K562 treated with DMSO at 1 percent for 24 hours (cell line): ENCODE data around the gene ARRB1. TPM values are rescaled to one million over a fixed set of nuclear protein-coding genes. Genes with fewer than 3 reads are reported as not detected.

Experiments used
- total RNA-seq: library from RNA; unstranded; fragments of 300-600 nt; gene quantifications from 2 replicates; pipeline ENCODE4 v1.2.3, GENCODE V29; 2022; ENCODE audit warnings: low read depth; ENCODE audit not compliant: insufficient read depth

Gene ARRB1
- 53.9 and 54.6 TPM in 2 replicates for total RNA-seq

GRCh38 chr11:75351541-75351790, at the start of gene ARRB1:
Gene ARRB1, minus strand, starts transcription at chr11:75351661. Its CDS starts 54 bp downstream, at chr11:75351607.

GRCh38 chr11:75399344-75400145, 48.1 kb upstream of the ARRB1 start, which contains the start of gene RPS3:
Gene RPS3, plus strand, starts transcription at chr11:75399518. Its CDS starts 30 bp downstream, at chr11:75399548.

DNA sequence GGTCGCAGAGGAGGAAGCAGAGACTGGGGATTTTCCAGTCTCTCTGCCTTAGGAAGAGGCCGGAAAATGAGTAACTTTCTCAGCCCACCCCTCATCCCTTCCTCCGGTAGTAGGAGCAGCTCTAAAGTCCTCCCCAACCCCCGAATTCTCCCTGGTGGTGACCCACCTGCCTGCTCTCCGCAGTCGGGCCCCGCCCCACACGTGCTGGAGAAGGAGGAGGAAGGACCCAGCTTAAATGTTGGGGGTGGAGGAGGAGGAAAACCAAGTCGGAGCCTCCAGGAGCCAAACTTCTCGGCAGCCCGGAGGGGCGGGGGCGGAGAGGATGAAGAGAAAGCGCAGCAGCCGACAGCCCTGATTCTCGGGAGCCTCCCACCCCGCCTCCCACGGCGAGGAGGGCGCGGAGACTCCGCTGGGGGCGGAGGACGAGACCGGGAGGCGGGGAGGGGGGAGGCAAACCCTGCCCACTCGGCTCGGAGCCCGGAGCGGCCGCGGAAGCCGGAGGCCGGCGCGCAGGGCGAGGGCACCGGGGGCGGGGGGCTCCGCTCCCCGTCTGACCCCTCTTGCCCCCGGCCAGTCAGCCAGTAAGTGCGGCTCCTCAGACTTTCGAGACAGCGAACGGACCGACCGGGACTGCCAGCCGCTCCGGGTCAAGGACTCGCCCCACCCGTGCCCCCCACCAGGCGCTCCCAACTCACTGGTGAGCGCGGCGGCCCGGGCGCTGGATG, 111.0 kb downstream of the ARRB1 start, which contains the start of gene TPBGL:
Gene TPBGL, plus strand, starts transcription at position 464 of the 725 bp plus-strand sequence. CDS start 276 bp downstream, outside the sequence.

Other genes with a start within 250 kb of the ARRB1 start
- 14.8 and 19.7 TPM in 2 replicates for gene SLCO2B1, start 200.6 kb downstream of the ARRB1 start, total RNA-seq
- gene TPBGL, start 110.9 kb downstream of the ARRB1 start, total RNA-seq, result 0.23 and 0.36 TPM in 2 replicates
- 5,373 and 5,444 TPM in 2 replicates for gene RPS3, start 47.9 kb upstream of the ARRB1 start, total RNA-seq
- 0.53 TPM in 1 of 2 replicates, not detected in the other for gene KLHL35, start 81.5 kb upstream of the ARRB1 start, total RNA-seq
- 56.9 and 60.9 TPM in 2 replicates for gene GDPD5, start 174.3 kb upstream of the ARRB1 start, total RNA-seq
- 243 and 270 TPM in 2 replicates for gene SERPINH1, start 210.6 kb upstream of the ARRB1 start, total RNA-seq